ENCODE measurements around the gene NCK1.

DNA sequence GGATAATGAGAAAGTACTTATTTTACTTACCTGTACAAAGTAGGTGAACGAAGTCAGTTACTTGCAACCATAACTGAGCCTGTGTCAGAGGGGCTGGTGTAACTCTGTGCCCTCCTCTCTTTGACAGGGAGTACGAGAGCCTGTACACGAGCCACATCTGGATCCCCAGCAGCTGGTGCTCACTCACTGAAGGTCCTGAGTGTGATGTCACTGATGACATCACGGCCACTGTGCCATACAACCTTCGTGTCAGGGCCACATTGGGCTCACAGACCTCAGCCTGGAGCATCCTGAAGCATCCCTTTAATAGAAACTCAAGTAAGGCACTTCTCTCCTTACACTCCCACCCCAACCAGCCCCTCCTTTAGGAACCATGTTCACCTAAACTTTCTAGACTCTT, 120.0 kb downstream of the NCK1 start:
- TF ChIP-seq, protein P1, sequence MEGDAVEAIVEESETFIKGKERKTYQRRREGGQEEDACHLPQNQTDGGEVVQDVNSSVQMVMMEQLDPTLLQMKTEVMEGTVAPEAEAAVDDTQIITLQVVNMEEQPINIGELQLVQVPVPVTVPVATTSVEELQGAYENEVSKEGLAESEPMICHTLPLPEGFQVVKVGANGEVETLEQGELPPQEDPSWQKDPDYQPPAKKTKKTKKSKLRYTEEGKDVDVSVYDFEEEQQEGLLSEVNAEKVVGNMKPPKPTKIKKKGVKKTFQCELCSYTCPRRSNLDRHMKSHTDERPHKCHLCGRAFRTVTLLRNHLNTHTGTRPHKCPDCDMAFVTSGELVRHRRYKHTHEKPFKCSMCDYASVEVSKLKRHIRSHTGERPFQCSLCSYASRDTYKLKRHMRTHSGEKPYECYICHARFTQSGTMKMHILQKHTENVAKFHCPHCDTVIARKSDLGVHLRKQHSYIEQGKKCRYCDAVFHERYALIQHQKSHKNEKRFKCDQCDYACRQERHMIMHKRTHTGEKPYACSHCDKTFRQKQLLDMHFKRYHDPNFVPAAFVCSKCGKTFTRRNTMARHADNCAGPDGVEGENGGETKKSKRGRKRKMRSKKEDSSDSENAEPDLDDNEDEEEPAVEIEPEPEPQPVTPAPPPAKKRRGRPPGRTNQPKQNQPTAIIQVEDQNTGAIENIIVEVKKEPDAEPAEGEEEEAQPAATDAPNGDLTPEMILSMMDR (IDR thresholded peaks at IDR 0.05; ENCODE audit: poor library complexity): no peak
- no peak for TF ChIP-seq EZH2 (IDR thresholded peaks at IDR 0.05; ENCODE audit: borderline replicate concordance)
- no peak for TF ChIP-seq EZH2phosphoT487 (IDR thresholded peaks at IDR 0.05; ENCODE audit: low read depth, severe bottlenecking, unreplicated experiment)

Measured in hepatocyte (in vitro differentiated cells).